Prostate gland (tissue), 2 donors: Measurements from ENCODE around the gene DNAJB9. TPM values are rescaled to one million over a fixed set of nuclear protein-coding genes. Genes with fewer than 3 reads are reported as not detected.

ENCODE experiments used
- DNase-seq: peaks from one replicate; pipeline ENCODE4 v3.0.0-alpha.2; 2019; ENCODE audit warnings: low spot score
- H3K27ac ChIP-seq, 2 donors: fragments of 200-600 bp; sonication (generic); 2 replicates each; pipeline ENCODE4 v1.5.1; 2017 to 2019
- H3K27me3 ChIP-seq: fragments of 200-600 bp; sonication (generic); replicated peaks from 2 replicates; pipeline ENCODE4 v1.5.1; 2019; ENCODE audit not compliant: insufficient read depth
- H3K36me3 ChIP-seq, 2 donors: fragments of 200-600 bp; sonication (generic); 1 replicate in 1 of 2; 2 replicates in 1 of 2; pipeline versions ENCODE4 v1.5.1 to v1.8.1; 2017 to 2019
- H3K4me1 ChIP-seq: fragments of 200-600 bp; sonication (generic); replicated peaks from 2 replicates; pipeline ENCODE4 v1.5.1; 2019
- H3K4me3 ChIP-seq, 2 donors: fragments of 200-600 bp; sonication (generic); 2 replicates each; pipeline ENCODE4 v1.5.1; 2017 to 2019
- H3K9me3 ChIP-seq: fragments of 200-600 bp; sonication (generic); 2 replicates; pipeline ENCODE4 v1.5.1; 2017
- POLR2A ChIP-seq: fragments of 450-650 bp; IDR thresholded peaks from one replicate; pipeline ENCODE4 v1.6.1; 2016; ENCODE audit warnings: antibody characterized with exemption, mild to moderate bottlenecking
- POLR2AphosphoS5 ChIP-seq: sonication (generic); formaldehyde crosslinking; IDR thresholded peaks from one replicate; pipeline ENCODE4 v1.6.1; 2017; ENCODE audit warnings: antibody characterized with exemption
- WGBS: methylation state at CpG from one replicate; pipeline ENCODE4 v1.1.5; 2018; 5-methylcytosine and 5-hydroxymethylcytosine counted together
- intact Hi-C: fragments of 100-400 bp; cut with DNase I; formaldehyde crosslinking; loops from one replicate; pipeline ENCODE4 v1.14.2; 2022
- total RNA-seq, 2 donors: library from RNA; depleted of rRNA; stranded (reverse); fragments of >200 nt; gene quantifications; one replicate each; pipeline ENCODE4 v1.1.0, GENCODE V29; 2016
- TF ChIP-seq, protein P1 (sequence below), 4 experiments: fragments of 200-600 bp in 2 of 4; fragments of 450-650 bp in 2 of 4; sonication (generic) in 2 of 4; IDR thresholded peaks; 1 replicate in 3 of 4; 2 replicates in 1 of 4; pipeline ENCODE4 v1.5.1; 2016 to 2019; ENCODE audit warnings: antibody characterized with exemption in 4 of 4, mild to moderate bottlenecking in 2 of 4, moderate library complexity in 2 of 4

The DNAJB9 gene
- total RNA-seq = 10 to 100 TPM; 27.2 to 64.0 TPM

DNA sequence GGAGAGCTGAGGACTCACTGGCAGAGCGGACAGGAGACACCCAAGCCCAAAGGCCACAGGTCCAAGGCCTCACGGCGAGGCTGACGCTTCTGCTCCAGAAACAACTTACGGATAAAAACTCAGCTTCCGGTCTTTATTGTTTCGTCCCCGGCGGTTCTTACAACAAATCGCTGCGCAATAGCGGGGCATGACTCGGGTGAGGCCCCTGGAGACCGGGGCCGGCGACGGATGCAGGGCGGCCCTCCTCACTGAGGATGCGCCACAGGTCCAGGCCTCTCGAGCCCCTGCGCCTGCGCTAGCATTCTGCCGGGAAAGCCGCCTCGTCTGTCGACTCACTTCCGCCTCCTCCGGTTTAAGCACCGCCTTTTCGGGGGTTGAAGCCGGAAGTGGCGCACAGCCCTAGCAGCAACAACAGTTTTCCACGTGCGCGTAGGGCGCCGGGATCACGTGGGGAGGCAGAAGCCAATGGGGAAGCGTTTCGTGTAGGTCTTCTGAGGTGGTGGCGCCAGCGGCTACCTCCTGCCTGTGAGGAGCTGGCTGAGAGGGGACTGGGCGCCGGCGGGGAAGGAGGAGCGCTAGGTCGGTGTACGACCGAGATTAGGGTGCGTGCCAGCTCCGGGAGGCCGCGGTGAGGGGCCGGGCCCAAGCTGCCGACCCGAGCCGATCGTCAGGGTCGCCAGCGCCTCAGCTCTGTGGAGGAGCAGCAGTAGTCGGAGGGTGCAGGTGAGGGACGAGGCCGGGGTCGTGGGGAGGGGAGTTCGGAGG is at the start of gene DNAJB9, which contains the start of gene THAP5:
Gene DNAJB9, plus strand, starts transcription at position 494 of the 765 bp plus-strand sequence. CDS start 1,853 bp downstream, outside the sequence.
Gene THAP5, minus strand, starts transcription at position 326 of the 765 bp plus-strand sequence. Its CDS starts 137 bp downstream, at position 189.
- Histone ChIP-seq H3K4me3 (peak within 1 kb of the TSS; percentile 53 to 90), H3K27me3 (no peaks in the 10 kb centered on the region), H3K4me1 (no peaks in the 10 kb centered on the region), H3K9me3 (no peaks in the 10 kb centered on the region), H3K36me3 (no peaks in the 10 kb centered on the region), H3K27ac (peak within 1 kb of the TSS; percentile 89 to 97)
- TF ChIP-seq POLR2AphosphoS5 (peak; percentile 100), POLR2A (peak; percentile 98)
- TF ChIP-seq, protein P1, sequence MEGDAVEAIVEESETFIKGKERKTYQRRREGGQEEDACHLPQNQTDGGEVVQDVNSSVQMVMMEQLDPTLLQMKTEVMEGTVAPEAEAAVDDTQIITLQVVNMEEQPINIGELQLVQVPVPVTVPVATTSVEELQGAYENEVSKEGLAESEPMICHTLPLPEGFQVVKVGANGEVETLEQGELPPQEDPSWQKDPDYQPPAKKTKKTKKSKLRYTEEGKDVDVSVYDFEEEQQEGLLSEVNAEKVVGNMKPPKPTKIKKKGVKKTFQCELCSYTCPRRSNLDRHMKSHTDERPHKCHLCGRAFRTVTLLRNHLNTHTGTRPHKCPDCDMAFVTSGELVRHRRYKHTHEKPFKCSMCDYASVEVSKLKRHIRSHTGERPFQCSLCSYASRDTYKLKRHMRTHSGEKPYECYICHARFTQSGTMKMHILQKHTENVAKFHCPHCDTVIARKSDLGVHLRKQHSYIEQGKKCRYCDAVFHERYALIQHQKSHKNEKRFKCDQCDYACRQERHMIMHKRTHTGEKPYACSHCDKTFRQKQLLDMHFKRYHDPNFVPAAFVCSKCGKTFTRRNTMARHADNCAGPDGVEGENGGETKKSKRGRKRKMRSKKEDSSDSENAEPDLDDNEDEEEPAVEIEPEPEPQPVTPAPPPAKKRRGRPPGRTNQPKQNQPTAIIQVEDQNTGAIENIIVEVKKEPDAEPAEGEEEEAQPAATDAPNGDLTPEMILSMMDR (IDR thresholded peaks at IDR 0.05) = peak in 2 of 4 experiments; percentile 17 to 34
- DNase-seq = peak; percentile 99
- under 1% methylated on average over 64 of the region's 65 CpGs for WGBS
- intact Hi-C loops = loop anchor here (2.0 kb wide), 1 partner anchor 43 kb away; the partner anchor contains the start of gene PNPLA8

DNA sequence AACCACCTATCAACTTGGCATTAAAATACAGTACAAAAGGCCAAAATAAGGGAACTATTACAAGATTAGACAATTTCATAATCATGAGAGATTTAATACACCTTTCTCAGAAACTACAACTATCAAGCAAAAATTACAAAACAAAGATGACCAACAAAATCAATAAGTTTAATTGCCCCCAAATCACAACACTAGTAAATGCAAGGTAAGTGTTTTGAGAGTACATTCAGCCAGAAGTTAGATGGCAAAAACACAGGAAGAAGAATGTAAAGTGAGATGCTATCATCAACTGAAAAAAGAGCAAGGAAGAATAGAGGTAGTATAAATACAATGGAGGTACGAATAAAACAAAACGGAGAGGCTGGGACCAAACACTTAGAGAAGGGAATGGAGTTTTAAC is 46.9 kb upstream of the DNAJB9 start:
- Histone ChIP-seq H3K27me3 (no peaks in the 10 kb centered on the region), H3K9me3 (no peaks in the 10 kb centered on the region), H3K36me3 (peaks cover 0 to 5% of the 10 kb centered on the region in 2 donors), H3K4me3 (no peak overlapping the region), H3K27ac (no peak overlapping the region), H3K4me1 (no peaks in the 10 kb centered on the region)
- TF ChIP-seq POLR2A (no peak), POLR2AphosphoS5 (no peak)
- TF ChIP-seq, protein P1 (IDR thresholded peaks at IDR 0.05) = no peak
- DNase-seq = no peak
- WGBS = 60% methylated on average over 2 of the region's 2 CpGs
- intact Hi-C loops = no loop called here

DNA sequence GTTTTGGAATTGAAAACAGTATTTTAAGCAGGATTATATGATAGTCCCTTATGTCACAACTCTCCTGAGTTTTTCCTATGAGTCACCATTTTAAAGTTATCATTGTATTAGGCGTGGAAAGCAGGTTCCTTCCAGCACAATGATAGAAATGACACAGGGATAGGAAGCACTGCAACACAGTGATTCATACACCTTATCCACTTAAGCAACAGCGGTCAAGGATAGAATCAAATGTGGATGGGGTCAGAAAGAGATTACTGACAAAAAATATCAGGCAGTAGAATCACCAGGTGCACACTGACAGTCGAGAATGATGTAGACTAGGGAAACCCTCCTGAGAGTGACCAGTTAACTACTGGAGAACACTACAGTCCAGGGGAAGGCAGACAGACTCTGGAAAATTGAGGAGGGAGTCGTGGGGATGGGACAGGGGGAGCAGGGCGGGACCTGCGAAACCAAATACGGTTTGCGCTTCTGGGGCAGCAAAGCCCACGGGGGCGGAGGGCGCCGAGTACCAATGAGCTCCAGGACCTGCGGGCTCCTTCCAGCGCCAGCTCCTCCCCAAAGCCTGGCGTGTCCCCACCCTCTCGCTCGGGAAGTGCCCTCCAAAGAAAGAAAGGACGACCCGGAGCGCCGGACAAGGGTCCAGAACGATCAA is 44.2 kb upstream of the DNAJB9 start:
- Histone ChIP-seq H3K36me3 (no peaks in the 10 kb centered on the region), H3K27ac (peak overlapping the region; percentile 94 to 97), H3K4me1 (no peaks in the 10 kb centered on the region), H3K9me3 (no peaks in the 10 kb centered on the region), H3K4me3 (peak overlapping the region; percentile 51 to 74), H3K27me3 (no peaks in the 10 kb centered on the region)
- DNase-seq = no peak
- 1% methylated on average over 15 of the region's 22 CpGs for WGBS
- intact Hi-C loops = no loop called here
- TF ChIP-seq, protein P1 (IDR thresholded peaks at IDR 0.05) = peak in 2 of 4 experiments; percentile 10 to 34
- no peak for TF ChIP-seq POLR2A
- no peak for TF ChIP-seq POLR2AphosphoS5

DNA sequence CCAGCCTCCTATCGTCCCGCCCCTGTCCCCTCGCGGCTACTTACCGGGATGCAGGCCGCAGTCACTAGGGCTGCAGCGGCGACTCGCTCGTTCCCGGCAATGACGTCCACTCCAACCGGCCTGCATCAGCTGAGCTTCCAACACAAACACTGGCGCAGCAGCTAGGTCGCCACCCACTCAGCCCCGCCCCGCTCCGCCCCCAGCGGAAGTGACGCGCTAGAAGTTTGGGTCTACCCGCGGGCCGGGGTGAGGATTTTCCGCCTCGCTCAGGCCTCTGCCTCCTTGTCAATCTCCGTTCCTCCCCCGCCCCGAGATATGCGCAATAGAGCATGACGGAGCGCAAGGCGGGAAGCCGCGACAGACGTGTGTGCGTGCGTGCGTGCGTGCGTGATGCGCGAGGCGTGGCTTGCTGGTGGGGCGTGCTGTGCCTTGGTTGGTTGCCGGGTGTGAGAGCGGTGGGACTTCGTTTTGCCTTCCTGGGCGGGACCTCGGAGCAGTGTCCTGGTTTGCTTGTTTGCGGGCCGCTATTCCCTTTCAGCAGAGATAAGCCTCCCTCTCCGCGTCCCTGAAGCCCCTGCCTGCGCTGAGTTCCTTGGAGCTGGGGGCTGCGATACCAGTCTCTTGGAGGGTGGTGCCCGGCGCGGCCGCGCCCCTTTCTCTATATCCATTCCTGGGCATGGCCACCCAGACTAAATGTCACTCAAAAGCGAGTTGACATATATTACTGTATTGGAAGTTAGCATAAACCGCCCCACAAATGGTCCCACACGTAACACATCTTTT is 43.5 kb upstream of the DNAJB9 start, which contains the start of gene PNPLA8:
Gene PNPLA8, minus strand, starts transcription at position 151 of the 783 bp plus-strand sequence. CDS start 10,644 bp downstream, outside the sequence.
- peak; percentile 100 for DNase-seq
- H3K4me3 ChIP-seq = peak within 1 kb of the TSS; percentile 51 to 74
- H3K36me3 ChIP-seq = no peaks in the 10 kb centered on the region
- WGBS = under 1% methylated on average over 59 of the region's 64 CpGs
- intact Hi-C loops = loop anchor here (2.0 kb wide), 1 partner anchor 43 kb away; the partner anchor contains the start of genes DNAJB9 and THAP5
- TF ChIP-seq POLR2A = peak; percentile 93
- peak; percentile 98 for TF ChIP-seq POLR2AphosphoS5
- TF ChIP-seq, protein P1 (IDR thresholded peaks at IDR 0.05) = peak in 1 of 4 experiments; percentile 42
- H3K27me3 ChIP-seq = no peaks in the 10 kb centered on the region
- H3K27ac ChIP-seq = peak within 1 kb of the TSS; percentile 94 to 97
- no peaks in the 10 kb centered on the region for H3K9me3 ChIP-seq
- no peaks in the 10 kb centered on the region for H3K4me1 ChIP-seq
